Measurements from ENCODE around the gene EPHA4. TPM values are rescaled to one million over a fixed set of nuclear protein-coding genes. Genes with fewer than 3 reads are reported as not detected.

The EPHA4 gene
- polyA plus RNA-seq, 2 of the 4 experiments (the other 2 are of a cell fraction): 0.54 to 1.1 TPM

- TF ChIP-seq ZFP36 (IDR thresholded peaks at IDR 0.05; ENCODE audit: borderline replicate concordance, partially characterized antibody) (no peak), TP53 (CRISPR knock-in tag; IDR thresholded peaks at IDR 0.05) (no peak), POLR2AphosphoS2 (conservative IDR thresholded peaks at IDR 0.05; ENCODE audit: low read length) (no peak), HDAC2 (IDR thresholded peaks at IDR 0.05) (no peak), RAD21 (conservative IDR thresholded peaks at IDR 0.05 in 1 of 2, IDR thresholded peaks at IDR 0.05 in 1 of 2) (no peak), HOXB5 (CRISPR knock-in tag; IDR thresholded peaks at IDR 0.05) (no peak), REST (IDR thresholded peaks at IDR 0.05) (no peak), FOXS1 (CRISPR knock-in tag; IDR thresholded peaks at IDR 0.05) (no peak)
Measured at GRCh38 chr2:221388891-221389290, 183.2 kb downstream of the EPHA4 start (continued).

- FAIRE-seq: no peak
- CTCF ChIA-PET: no interaction called here
- no peaks in the 10 kb centered on the region for H3K9me3 ChIP-seq
- H3K4me3 ChIP-seq: no peak overlapping the region
- TF ChIP-seq JUNB (IDR thresholded peaks at IDR 0.05): no peak
- DNase-seq (ENCODE audit: low read depth in 1 of 2, low spot score in 1 of 2): no peak
- H3K4me2 ChIP-seq: no peak overlapping the region
- no peak overlapping the region for H3K27ac ChIP-seq
- WGBS (ENCODE audit: missing lambda C conversion rate): 3% methylated on average over 1 of the region's 1 CpG
- POLR2A ChIA-PET: no interaction called here
- no peaks in the 10 kb centered on the region for H3K4me1 ChIP-seq
- ATAC-seq: no peak
Measured at GRCh38 chr2:221385716-221386115, 186.4 kb downstream of the EPHA4 start.

- POLR2A ChIA-PET: no interaction called here
- 9% methylated on average over 1 of the region's 1 CpG for WGBS (ENCODE audit: missing lambda C conversion rate)
- FAIRE-seq (no peak), DNase-seq (ENCODE audit: low read depth in 1 of 2, low spot score in 1 of 2) (no peak), ATAC-seq (no peak)
- H3K4me2 ChIP-seq: no peak overlapping the region
- no peak overlapping the region for H3K4me3 ChIP-seq
- TF ChIP-seq EP300 (IDR thresholded peaks at IDR 0.05) (no peak), CHD2 (IDR thresholded peaks at IDR 0.05; ENCODE audit: low read length, partially characterized antibody) (no peak), HOXB13 (CRISPR knock-in tag; IDR thresholded peaks at IDR 0.05; ENCODE audit: low read depth) (no peak), CBX2 (IDR thresholded peaks at IDR 0.05; ENCODE audit: borderline replicate concordance, low read depth) (no peak), ATOH8 (CRISPR knock-in tag; IDR thresholded peaks at IDR 0.05; ENCODE audit: low read depth) (no peak), CTCF (IDR thresholded peaks at IDR 0.05) (no peak), KDM5A (IDR thresholded peaks at IDR 0.05) (no peak), TP53 (CRISPR knock-in tag; IDR thresholded peaks at IDR 0.05) (no peak), FOSB (CRISPR knock-in tag; IDR thresholded peaks at IDR 0.05) (no peak), PHF8 (IDR thresholded peaks at IDR 0.05; ENCODE audit: borderline replicate concordance, low read depth) (no peak), TFCP2L1 (CRISPR knock-in tag; IDR thresholded peaks at IDR 0.05) (no peak), JUN (IDR thresholded peaks at IDR 0.05) (no peak), RARB (CRISPR knock-in tag; IDR thresholded peaks at IDR 0.05) (no peak), POLR2A (IDR thresholded peaks at IDR 0.05; ENCODE audit: low read length) (no peak)
- CTCF ChIA-PET: no interaction called here
- no peaks in the 10 kb centered on the region for H3K4me1 ChIP-seq
- H3K9me3 ChIP-seq: no peaks in the 10 kb centered on the region
- no peak overlapping the region for H3K27ac ChIP-seq
Measured at GRCh38 chr2:221381928-221382488, 190.1 kb downstream of the EPHA4 start.
